ENCODE results near the gene IGF2.

IGF2 gene

DNA sequence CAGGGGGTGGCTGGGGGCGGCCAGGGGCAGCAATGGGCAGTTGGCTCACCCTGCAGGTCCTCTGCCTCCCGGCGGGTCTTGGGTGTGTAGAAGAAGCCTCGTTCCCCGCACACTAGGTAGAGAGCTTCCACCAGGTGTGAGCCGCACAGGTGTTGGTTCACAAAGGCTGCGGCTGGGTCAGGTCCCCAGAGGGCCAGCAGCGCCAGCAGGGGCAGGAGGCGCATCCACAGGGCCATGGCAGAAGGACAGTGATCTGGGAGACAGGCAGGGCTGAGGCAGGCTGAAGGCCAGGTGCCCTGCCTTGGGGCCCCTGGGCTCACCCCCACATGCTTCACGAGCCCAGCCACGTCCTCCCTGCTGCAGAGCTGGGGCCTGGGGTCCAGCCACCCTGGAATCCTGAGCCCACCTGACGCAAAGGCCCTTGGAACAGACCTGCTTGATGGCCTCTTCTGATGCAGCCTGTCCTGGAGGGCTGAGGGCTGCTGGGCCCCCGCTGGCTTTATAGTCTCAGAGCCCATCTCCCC is 21.6 kb upstream of the IGF2 start, which contains the start of gene INS:
TSS of gene INS (minus strand) at position 474 of the 524 bp plus-strand sequence. CDS start at position 236, 238 bp downstream.
- Histone ChIP-seq H3K9ac (ENCODE audit: low read depth, low read length) (no peak within 1 kb of the TSS), H3K4me1 (ENCODE audit: control insufficient read depth, insufficient read depth, low read length) (no peaks in the 10 kb centered on the region), H3K27ac (ENCODE audit: low read depth, low read length) (no peak within 1 kb of the TSS), H3K27me3 (ENCODE audit: control insufficient read depth, insufficient read depth, low read length) (no peaks in the 10 kb centered on the region; the same call in 1 of the 2 replicates), H3K9me3 (ENCODE audit: control insufficient read depth, insufficient read depth, low read length) (no peaks in the 10 kb centered on the region), H3K36me3 (ENCODE audit: control insufficient read depth, insufficient read depth, low read length) (no peaks in the 10 kb centered on the region), H3K4me3 (ENCODE audit: low read depth, low read length) (no peak within 1 kb of the TSS)

DNA sequence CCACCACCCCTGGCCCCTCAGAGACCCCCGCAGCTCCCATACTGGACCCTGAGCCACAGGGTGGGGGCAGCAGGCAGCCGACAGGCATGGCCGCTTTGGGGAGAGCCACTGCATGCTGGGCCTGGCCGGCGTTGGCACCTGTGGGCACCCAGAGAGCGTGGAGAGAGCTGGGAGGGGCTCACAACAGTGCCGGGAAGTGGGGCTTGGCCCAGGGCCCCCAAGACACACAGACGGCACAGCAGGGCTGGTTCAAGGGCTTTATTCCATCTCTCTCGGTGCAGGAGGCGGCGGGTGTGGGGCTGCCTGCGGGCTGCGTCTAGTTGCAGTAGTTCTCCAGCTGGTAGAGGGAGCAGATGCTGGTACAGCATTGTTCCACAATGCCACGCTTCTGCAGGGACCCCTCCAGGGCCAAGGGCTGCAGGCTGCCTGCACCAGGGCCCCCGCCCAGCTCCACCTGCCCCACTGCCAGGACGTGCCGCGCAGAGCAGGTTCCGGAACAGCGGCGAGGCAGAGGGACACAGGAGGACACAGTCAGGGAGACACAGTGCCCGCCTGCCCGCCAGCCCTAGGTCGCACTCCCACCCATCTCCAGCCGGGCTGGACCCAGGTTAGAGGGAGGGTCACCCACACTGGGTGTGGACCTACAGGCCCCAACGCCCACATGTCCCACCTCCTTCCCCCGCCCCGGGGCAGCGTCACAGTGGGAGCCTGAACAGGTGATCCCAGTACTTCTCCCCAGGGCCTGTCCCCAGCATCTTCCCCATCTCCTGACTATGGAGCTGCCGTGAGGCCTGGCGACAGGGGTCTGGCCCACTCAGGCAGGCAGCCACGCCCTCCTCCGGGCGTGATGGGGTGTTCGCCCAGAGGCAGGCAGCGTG is 20.6 kb upstream of the IGF2 start:
- H3K9ac ChIP-seq (ENCODE audit: low read depth, low read length): no peak overlapping the region
- no peaks in the 10 kb centered on the region for H3K9me3 ChIP-seq (ENCODE audit: control insufficient read depth, insufficient read depth, low read length)
- no peak overlapping the region for H3K27ac ChIP-seq (ENCODE audit: low read depth, low read length)
- no peak overlapping the region for H3K4me3 ChIP-seq (ENCODE audit: low read depth, low read length)
- H3K4me1 ChIP-seq (ENCODE audit: control insufficient read depth, insufficient read depth, low read length): no peaks in the 10 kb centered on the region
- no peaks in the 10 kb centered on the region for H3K27me3 ChIP-seq (ENCODE audit: control insufficient read depth, insufficient read depth, low read length)
- no peaks in the 10 kb centered on the region for H3K36me3 ChIP-seq (ENCODE audit: control insufficient read depth, insufficient read depth, low read length)

DNA sequence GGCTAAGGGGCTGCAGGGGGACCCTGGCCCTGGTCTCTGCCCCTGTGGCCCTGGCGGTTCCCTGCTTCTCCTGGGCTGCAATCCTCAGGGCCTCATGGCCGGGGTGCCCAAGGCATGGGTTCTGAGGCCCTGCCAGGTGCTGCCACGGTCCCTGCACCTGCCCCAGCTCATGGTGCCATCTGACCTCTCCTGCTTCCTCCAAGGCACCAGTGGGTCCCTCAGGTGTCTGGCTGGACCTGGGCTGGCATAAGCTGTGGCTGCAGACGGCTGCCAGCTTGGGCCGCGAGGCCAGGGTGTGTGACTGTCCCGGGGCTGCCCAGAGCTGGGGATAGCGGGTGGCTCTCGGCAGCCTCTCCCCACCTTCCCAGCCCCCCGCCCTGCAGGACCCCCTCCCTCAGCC is 19.8 kb upstream of the IGF2 start:
- no peak overlapping the region for H3K4me3 ChIP-seq (ENCODE audit: low read depth, low read length)
- H3K9me3 ChIP-seq (ENCODE audit: control insufficient read depth, insufficient read depth, low read length): no peaks in the 10 kb centered on the region
- no peak overlapping the region for H3K27ac ChIP-seq (ENCODE audit: low read depth, low read length)
- no peaks in the 10 kb centered on the region for H3K27me3 ChIP-seq (ENCODE audit: control insufficient read depth, insufficient read depth, low read length)
- H3K36me3 ChIP-seq (ENCODE audit: control insufficient read depth, insufficient read depth, low read length): no peaks in the 10 kb centered on the region
- no peak overlapping the region for H3K9ac ChIP-seq (ENCODE audit: low read depth, low read length)
- H3K4me1 ChIP-seq (ENCODE audit: control insufficient read depth, insufficient read depth, low read length): no peaks in the 10 kb centered on the region

DNA sequence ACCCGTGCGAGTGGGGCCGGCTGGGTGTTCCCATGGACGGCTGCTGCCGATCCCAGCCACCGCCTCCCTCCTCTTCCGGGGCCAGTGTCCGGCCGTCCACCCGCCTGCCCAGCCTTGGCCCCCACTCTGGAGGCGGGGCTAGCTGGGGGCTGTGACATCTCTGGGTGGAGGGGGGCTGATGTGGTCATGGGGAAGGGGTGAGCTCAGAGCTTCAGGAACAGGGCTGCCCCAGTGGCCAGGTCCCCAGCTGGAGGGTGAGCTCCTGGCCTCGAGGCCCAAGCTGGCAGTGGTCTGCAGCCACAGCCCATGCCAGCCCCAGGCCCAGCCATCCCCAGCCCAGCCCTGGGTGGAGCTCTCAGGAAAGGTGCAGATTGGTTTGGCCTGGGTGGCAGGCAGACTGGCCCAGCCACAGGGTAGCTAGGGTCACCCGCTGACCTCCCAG is 19.1 kb upstream of the IGF2 start:
- no peaks in the 10 kb centered on the region for H3K4me1 ChIP-seq (ENCODE audit: control insufficient read depth, insufficient read depth, low read length)
- no peak overlapping the region for H3K9ac ChIP-seq (ENCODE audit: low read depth, low read length)
- H3K27ac ChIP-seq (ENCODE audit: low read depth, low read length): no peak overlapping the region
- no peaks in the 10 kb centered on the region for H3K9me3 ChIP-seq (ENCODE audit: control insufficient read depth, insufficient read depth, low read length)
- no peaks in the 10 kb centered on the region for H3K27me3 ChIP-seq (ENCODE audit: control insufficient read depth, insufficient read depth, low read length)
- no peak overlapping the region for H3K4me3 ChIP-seq (ENCODE audit: low read depth, low read length)
- no peaks in the 10 kb centered on the region for H3K36me3 ChIP-seq (ENCODE audit: control insufficient read depth, insufficient read depth, low read length)

DNA sequence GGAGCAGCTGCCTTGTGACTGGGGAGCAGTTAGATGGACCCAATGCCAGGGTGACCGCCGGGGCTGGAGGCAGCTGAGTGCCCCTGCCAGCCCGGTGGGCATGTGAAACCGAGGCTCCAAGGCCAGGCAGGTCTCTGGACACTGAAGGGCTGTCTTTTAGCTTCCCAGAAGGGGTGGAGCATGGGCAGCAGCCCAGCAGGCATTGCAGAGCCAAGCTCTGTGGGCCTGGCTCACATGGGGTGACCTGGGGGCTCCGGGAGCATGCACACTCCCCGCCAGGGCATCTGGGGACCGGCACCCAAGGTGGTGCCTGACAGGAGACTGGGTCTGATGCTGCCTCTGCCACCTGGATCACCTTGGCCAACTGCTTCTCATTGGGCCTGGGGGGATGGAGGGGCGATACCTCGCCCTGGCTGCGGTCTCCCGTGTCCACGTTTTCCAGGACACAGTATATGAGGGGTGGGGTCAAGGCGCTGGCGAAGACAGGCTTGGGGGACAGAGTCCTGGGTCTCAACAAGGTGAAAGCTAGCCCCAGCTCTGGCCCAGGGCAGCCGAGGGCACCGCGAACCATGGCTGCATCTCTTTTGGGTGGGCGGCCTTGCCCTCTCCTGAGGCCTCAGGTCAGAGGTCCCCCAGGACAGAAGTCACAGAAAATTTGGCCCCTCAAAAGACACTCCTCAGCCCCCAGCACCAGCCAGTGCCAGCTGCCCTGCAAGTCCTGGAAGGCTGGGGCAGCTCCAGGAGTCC is 18.3 kb upstream of the IGF2 start:
- Histone ChIP-seq H3K9me3 (ENCODE audit: control insufficient read depth, insufficient read depth, low read length) (no peaks in the 10 kb centered on the region), H3K4me1 (ENCODE audit: control insufficient read depth, insufficient read depth, low read length) (no peaks in the 10 kb centered on the region), H3K36me3 (ENCODE audit: control insufficient read depth, insufficient read depth, low read length) (no peaks in the 10 kb centered on the region), H3K9ac (ENCODE audit: low read depth, low read length) (no peak overlapping the region), H3K27me3 (ENCODE audit: control insufficient read depth, insufficient read depth, low read length) (no peaks in the 10 kb centered on the region), H3K27ac (ENCODE audit: low read depth, low read length) (no peak overlapping the region), H3K4me3 (ENCODE audit: low read depth, low read length) (no peak overlapping the region)

DNA sequence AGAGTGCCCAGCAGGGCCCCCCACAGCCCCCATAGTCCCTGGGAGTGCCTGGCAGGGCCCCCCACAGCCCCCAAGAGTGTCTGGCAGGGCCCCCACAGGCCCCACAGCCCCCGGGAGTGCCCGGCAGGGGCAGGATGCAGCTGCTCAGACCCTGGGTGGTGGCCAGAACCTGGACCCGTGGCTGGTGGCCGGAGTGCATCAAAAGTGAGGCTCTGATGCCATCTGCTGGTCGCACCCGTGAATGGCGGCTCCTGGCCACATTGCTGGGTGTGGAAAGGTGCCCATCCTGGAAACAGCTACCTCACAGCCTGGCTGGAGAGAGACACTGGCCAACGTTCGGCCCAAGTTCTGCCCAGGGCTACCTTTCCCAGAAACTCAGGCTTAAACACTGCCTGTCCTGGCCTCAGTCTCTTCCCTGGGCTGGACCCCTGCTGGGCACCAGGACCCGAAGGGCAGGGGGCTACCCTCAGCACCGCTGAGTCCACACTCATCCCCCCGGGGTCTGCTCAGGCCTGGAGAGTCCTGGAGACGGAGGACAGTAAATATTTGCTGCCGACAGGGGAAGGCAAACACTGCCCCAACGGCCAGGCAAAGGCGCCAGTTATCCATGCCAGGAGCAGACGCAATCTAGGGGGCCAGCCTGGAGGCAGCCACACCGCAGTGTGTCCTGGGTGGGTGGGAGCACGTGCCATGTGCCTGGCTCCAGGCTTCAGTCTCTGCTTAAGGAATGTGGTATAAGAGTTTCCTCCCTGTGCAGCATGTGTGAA is 17.4 kb upstream of the IGF2 start:
- H3K4me1 ChIP-seq (ENCODE audit: control insufficient read depth, insufficient read depth, low read length): peaks cover 3% of the 10 kb centered on the region
- peaks cover 3% of the 10 kb centered on the region; the same call in 1 of the 2 replicates for H3K27me3 ChIP-seq (ENCODE audit: control insufficient read depth, insufficient read depth, low read length)
- H3K9ac ChIP-seq (ENCODE audit: low read depth, low read length): no peak overlapping the region
- H3K27ac ChIP-seq (ENCODE audit: low read depth, low read length): no peak overlapping the region
- no peak overlapping the region for H3K4me3 ChIP-seq (ENCODE audit: low read depth, low read length)
- no peaks in the 10 kb centered on the region for H3K9me3 ChIP-seq (ENCODE audit: control insufficient read depth, insufficient read depth, low read length)
- H3K36me3 ChIP-seq (ENCODE audit: control insufficient read depth, insufficient read depth, low read length): no peaks in the 10 kb centered on the region

- no peak overlapping the region for H3K27ac ChIP-seq (ENCODE audit: low read depth, low read length)
- H3K9ac ChIP-seq (ENCODE audit: low read depth, low read length): no peak overlapping the region
- peaks cover 12% of the 10 kb centered on the region for H3K27me3 ChIP-seq (ENCODE audit: control insufficient read depth, insufficient read depth, low read length)
- H3K4me3 ChIP-seq (ENCODE audit: low read depth, low read length): no peak overlapping the region
- no peaks in the 10 kb centered on the region for H3K36me3 ChIP-seq (ENCODE audit: control insufficient read depth, insufficient read depth, low read length)
- peaks cover 4% of the 10 kb centered on the region for H3K4me1 ChIP-seq (ENCODE audit: control insufficient read depth, insufficient read depth, low read length)
- no peaks in the 10 kb centered on the region for H3K9me3 ChIP-seq (ENCODE audit: control insufficient read depth, insufficient read depth, low read length)
Measured at GRCh38 chr11:2155511-2155910, 16.3 kb upstream of the IGF2 start.

DNA sequence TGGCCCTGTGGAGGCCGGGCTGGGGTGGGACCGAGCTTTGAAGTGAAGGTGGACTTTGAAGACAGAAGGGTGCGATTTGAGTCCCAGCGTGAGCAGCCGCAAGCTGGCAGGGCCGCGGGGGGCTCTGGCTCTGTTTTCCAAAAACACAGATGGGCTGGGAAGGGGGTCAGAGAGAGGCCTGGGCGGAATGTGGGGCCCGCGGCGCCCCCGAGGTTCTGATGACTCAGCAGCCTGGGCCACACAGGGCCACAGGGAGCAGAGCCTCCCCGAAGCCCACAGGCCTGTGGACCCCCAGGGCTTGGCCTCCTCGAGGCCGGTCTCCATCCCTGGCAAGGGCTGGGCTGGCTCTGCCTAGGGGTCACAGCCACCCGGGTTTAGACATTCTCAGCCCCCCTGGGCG is 15.7 kb upstream of the IGF2 start:
- H3K36me3 ChIP-seq (ENCODE audit: control insufficient read depth, insufficient read depth, low read length): no peaks in the 10 kb centered on the region
- peaks cover 4% of the 10 kb centered on the region for H3K4me1 ChIP-seq (ENCODE audit: control insufficient read depth, insufficient read depth, low read length)
- no peak overlapping the region for H3K9ac ChIP-seq (ENCODE audit: low read depth, low read length)
- no peak overlapping the region for H3K4me3 ChIP-seq (ENCODE audit: low read depth, low read length)
- H3K27ac ChIP-seq (ENCODE audit: low read depth, low read length): no peak overlapping the region
- no peaks in the 10 kb centered on the region for H3K9me3 ChIP-seq (ENCODE audit: control insufficient read depth, insufficient read depth, low read length)
- H3K27me3 ChIP-seq (ENCODE audit: control insufficient read depth, insufficient read depth, low read length): peaks cover 16% of the 10 kb centered on the region

GRCh38 chr11:2154195-2154585 is 15.0 kb upstream of the IGF2 start:
- no peak overlapping the region for H3K27ac ChIP-seq (ENCODE audit: low read depth, low read length)
- H3K9ac ChIP-seq (ENCODE audit: low read depth, low read length): no peak overlapping the region
- H3K36me3 ChIP-seq (ENCODE audit: control insufficient read depth, insufficient read depth, low read length): no peaks in the 10 kb centered on the region
- no peak overlapping the region for H3K4me3 ChIP-seq (ENCODE audit: low read depth, low read length)
- no peaks in the 10 kb centered on the region for H3K9me3 ChIP-seq (ENCODE audit: control insufficient read depth, insufficient read depth, low read length)
- peaks cover 4% of the 10 kb centered on the region for H3K4me1 ChIP-seq (ENCODE audit: control insufficient read depth, insufficient read depth, low read length)
- H3K27me3 ChIP-seq (ENCODE audit: control insufficient read depth, insufficient read depth, low read length): peaks cover 23% of the 10 kb centered on the region

GRCh38 chr11:2153581-2154194 is 14.5 kb upstream of the IGF2 start:
- H3K36me3 ChIP-seq (ENCODE audit: control insufficient read depth, insufficient read depth, low read length): no peaks in the 10 kb centered on the region
- H3K9ac ChIP-seq (ENCODE audit: low read depth, low read length): no peak overlapping the region
- H3K9me3 ChIP-seq (ENCODE audit: control insufficient read depth, insufficient read depth, low read length): no peaks in the 10 kb centered on the region
- peaks cover 4% of the 10 kb centered on the region for H3K4me1 ChIP-seq (ENCODE audit: control insufficient read depth, insufficient read depth, low read length)
- peaks cover 28% of the 10 kb centered on the region for H3K27me3 ChIP-seq (ENCODE audit: control insufficient read depth, insufficient read depth, low read length)
- H3K4me3 ChIP-seq (ENCODE audit: low read depth, low read length): no peak overlapping the region
- H3K27ac ChIP-seq (ENCODE audit: low read depth, low read length): no peak overlapping the region
